Right ventricle myocardium inferior (tissue), 1 donor: Measurements from ENCODE around the gene MTRF1L. TPM values are rescaled to one million over a fixed set of nuclear protein-coding genes. Genes with fewer than 3 reads are reported as not detected.

Experiments
- ATAC-seq: fragments of 200-7000 bp; cut with Tn5 transposase; one replicate; pipeline ENCODE4 v1.9.1; 2020; ENCODE audit warnings: mild to moderate bottlenecking, moderate library complexity
- DNase-seq: peaks from one replicate; pipeline ENCODE4 v3.0.0; 2021; ENCODE audit errors: missing footprints
- intact Hi-C: fragments of 100-400 bp; cut with DNase I; formaldehyde crosslinking; loops from one replicate; pipeline ENCODE4 v1.11.0; 2022
- long read RNA-seq: library from polyadenylated mRNA; unstranded; transcript quantifications from one replicate; pipeline ENCODE4 v2.0.0, GENCODE V29; 2021
- total RNA-seq: library from RNA; stranded (reverse); fragmentation: NEBNext Ultra II Directional; extraction: Animal tissue kit (Norgen Biotek cat#: 25700); gene quantifications from one replicate; pipeline ENCODE4 v1.2.1, GENCODE V29; 2021
- donor health status: DM: no; HTN: yes; CAD: no; lungs with severe emphysema.

Gene MTRF1L
- 30.8 TPM for total RNA-seq
- long read RNA-seq, transcript MTRF1L-208 (7 exons, 3,651 nt): minor isoform, 5 of 28 reads
- long read RNA-seq, transcript MTRF1L-203 (7 exons, 3,676 nt): major isoform, 11 of 28 reads
- long read RNA-seq, partial matches to known transcripts: 0 of 28 reads
- long read RNA-seq, other reads (novel, unspliced or antisense): 6 of 28 reads

- ATAC-seq: peak; percentile 100
- peak; percentile 97 for DNase-seq
- intact Hi-C loops: loop anchor here (2.0 kb wide), 1 partner anchor 20 kb away; the partner anchor contains the start of gene FBXO5
Observed at GRCh38 chr6:153002613-153003365, at the start of gene MTRF1L. MTRF1L (minus strand) TSS chr6:153002709; CDS start chr6:153002685, 24 bp downstream.

DNA sequence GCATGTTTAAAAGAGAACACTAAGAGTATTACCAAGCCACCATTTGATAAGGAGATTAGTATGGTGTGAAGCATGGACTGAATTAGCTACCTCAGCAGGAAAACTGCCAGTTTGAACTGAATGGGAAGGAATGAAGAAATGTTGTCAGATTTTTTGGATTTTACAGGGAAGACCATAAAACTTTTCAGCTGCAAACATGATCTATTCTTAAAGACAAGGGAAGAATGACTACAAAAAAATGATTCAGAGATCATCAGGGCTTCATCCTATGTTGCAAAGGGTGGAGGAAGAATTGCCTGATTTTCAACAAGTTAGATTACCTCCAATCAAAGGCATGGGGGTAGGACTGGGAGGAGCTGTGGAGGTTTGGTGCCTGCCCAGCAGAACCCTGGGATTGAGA, 49.3 kb upstream of the MTRF1L start:
- ATAC-seq (no peak), DNase-seq (no peak)
- intact Hi-C loops: no loop called here

GRCh38 chr6:153048631-153049030, 46.1 kb upstream of the MTRF1L start:
- intact Hi-C loops: no loop called here
- DNase-seq (no peak), ATAC-seq (no peak)

GRCh38 chr6:153047386-153047785, 44.9 kb upstream of the MTRF1L start:
- ATAC-seq (no peak), DNase-seq (no peak)

DNA sequence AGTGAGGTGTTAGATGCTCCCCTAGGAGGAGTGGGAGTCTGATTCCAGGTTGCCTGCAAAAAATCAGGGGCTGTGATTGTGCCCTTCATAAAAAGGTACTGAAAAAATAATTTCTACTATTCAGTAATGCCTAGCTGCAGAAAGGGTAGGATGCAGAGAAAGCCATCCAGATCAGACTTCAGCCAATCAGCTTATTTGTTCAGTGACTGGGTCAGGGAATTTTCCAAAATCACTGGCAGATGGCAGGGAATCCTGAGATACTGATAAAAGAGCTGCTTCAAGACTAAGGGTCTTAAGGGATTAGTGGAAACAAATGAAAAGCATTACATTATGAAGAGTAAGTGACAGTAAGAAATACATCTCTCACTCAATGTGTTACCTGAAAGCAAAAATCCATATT, 42.8 kb upstream of the MTRF1L start:
- no peak for ATAC-seq
- DNase-seq: no peak
- intact Hi-C loops: no loop called here

More at GRCh38 chr6:153047386-153047785, 44.9 kb upstream of the MTRF1L start:
- intact Hi-C loops: no loop called here

GRCh38 chr6:153044295-153044694, 41.8 kb upstream of the MTRF1L start:
- DNase-seq: no peak
- intact Hi-C loops: no loop called here

GRCh38 chr6:153043719-153044118, 41.2 kb upstream of the MTRF1L start:
- no peak for ATAC-seq

More at GRCh38 chr6:153044295-153044694, 41.8 kb upstream of the MTRF1L start:
- ATAC-seq: no peak

GRCh38 chr6:153038378-153039057, 36.0 kb upstream of the MTRF1L start:
- no peak for ATAC-seq
- intact Hi-C loops: no loop called here
- no peak for DNase-seq

More at GRCh38 chr6:153043719-153044118, 41.2 kb upstream of the MTRF1L start:
- intact Hi-C loops: no loop called here
- no peak for DNase-seq

DNA sequence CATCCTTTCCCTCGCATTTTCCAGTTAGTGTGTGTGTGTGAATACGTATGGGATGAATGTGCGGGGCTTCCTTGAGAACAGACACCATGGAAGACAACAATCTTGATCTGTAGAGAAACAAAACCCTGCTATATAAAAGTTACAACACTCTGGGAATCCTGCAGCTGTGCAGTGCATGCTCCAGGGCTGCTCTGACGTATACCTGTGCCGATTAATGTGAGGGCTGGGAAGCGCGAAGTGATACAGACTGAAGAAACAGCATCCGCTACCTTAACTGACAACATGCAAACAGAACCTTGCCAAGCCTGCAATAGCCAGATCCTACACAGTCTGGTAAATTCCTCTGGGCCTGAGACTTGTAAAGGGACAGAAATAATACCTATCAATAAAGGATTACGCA, 31.6 kb upstream of the MTRF1L start:
- DNase-seq: no peak
- intact Hi-C loops: loop anchor here (5.0 kb wide), 1 partner anchor 478 kb away; no protein-coding TSS in a partner anchor
- no peak for ATAC-seq

DNA sequence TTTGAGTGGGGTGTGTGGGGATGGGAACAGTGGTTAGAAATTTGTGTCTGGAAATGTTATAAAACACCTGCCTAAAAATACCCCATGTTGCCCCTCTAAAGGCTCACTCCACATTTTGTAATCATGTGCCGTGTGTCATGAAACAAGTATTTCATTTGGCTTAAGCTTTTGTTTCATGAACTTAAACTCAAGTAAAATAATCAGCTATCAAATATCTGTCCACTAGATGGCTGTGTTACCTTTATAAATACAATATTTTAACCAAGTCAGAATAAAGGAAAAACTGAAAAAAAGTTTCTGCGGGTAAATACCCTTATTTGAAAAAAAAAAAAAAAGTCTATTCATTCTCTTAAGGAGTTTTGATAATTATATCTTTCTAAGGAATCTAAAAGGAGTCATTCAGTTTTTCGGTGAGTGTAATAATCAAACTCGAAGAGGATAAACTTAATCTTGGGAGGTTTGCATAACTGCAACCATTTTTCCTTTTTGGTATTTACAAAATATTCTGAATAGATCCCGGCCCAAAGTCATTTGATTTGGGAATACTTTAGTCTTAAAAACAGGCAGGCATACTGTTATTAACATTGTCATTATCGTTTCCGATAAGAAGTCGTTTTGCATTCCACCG, 29.9 kb upstream of the MTRF1L start:
- no peak for ATAC-seq
- intact Hi-C loops: loop anchor here (5.0 kb wide), 1 partner anchor 480 kb away; no protein-coding TSS in a partner anchor
- no peak for DNase-seq

- DNase-seq: no peak
- ATAC-seq: no peak
- intact Hi-C loops: loop anchor here (5.0 kb wide), 1 partner anchor 481 kb away; no protein-coding TSS in a partner anchor
Observed at GRCh38 chr6:153031335-153031955, 28.9 kb upstream of the MTRF1L start.

- intact Hi-C loops: loop anchor here (5.0 kb wide), 1 partner anchor 77 kb away; no protein-coding TSS in a partner anchor
- DNase-seq: no peak
- ATAC-seq: no peak
Observed at GRCh38 chr6:153028963-153029362, 26.5 kb upstream of the MTRF1L start.

DNA sequence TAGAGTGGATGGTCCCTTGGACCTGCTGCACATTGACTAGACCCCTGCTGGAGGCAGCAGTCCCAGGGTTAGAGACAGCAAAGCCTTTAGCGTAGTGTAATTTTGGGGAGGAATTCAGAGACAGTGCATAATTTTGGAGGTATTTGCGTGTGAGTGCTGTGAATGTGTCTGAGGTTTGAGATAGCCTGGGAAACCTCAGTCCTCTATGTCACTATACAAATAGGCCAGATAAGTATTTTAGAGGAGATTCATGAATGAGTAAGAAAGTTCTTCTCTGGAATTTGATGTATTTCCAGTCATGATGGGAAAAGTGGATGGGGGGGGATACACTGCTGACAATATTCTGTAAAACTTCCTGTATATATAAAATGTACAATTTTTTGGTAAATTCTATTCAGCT, 25.8 kb upstream of the MTRF1L start:
- DNase-seq: no peak
- ATAC-seq: no peak
- intact Hi-C loops: loop anchor here (5.0 kb wide), 1 partner anchor 76 kb away; no protein-coding TSS in a partner anchor

DNA sequence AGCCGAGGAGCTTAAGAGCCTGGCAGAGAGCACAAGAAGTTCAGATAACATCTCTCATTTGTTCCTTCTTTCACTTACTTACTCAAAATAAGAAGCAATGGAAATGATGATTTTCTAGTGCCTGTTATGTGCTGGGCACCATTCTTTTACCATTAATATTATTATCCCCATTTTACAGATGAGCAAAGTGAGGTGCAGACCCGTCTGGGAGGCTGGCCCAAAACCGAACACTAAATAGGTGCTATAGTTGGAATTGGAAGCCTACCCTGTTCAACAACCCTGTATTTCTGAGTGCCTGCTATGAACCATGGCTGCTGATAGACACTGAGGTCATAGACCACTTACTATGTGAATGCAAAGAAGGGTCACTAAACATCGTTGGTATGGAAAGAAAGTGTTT, 25.0 kb upstream of the MTRF1L start:
- DNase-seq: no peak
- no peak for ATAC-seq
- intact Hi-C loops: loop anchor here (5.0 kb wide), 1 partner anchor 75 kb away; no protein-coding TSS in a partner anchor

- DNase-seq: no peak
- ATAC-seq: no peak
- intact Hi-C loops: loop anchor here (2.0 to 5.0 kb wide), 2 partner anchors 72 to 160 kb away; no protein-coding TSS in a partner anchor
Observed at GRCh38 chr6:153024709-153025017, 22.2 kb upstream of the MTRF1L start.

DNA sequence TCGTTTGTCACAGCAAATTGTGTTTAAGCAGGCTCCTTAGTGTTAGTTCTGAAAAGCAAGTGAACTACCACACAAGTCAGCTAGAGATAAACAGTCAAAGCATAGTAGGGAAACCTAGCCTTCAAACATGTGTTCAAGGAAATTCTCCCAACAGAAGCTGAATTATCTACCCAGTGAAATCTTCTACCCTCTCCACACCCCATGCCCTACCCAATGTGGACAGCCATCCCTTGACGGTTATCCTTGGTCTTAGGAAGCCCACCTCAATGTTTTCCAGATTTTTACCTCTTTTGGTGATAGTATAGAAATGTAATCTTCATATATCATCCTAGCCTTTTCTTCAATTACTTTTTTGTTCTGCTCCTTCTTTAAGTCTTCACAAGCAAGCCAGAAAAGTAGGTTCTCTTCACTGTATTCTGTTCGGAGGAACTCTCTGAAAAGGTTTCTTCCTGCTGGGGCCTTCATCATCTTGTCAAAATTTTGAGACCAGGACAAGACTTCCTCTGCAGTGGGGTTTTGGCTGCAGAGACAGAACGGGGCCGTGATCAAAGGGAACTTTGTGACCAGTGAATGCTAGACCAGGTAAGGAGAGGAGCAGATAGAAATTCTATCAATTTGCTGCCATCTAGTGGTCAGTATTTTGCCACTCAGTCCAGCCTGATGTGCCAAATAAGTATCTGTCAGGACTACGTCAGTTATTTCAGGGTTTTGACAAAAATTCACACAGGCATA, 21.6 kb upstream of the MTRF1L start:
- DNase-seq (no peak), ATAC-seq (peak; percentile 64)
- intact Hi-C loops: loop anchor here (2.0 kb wide), 1 partner anchor 159 kb away; no protein-coding TSS in a partner anchor

DNA sequence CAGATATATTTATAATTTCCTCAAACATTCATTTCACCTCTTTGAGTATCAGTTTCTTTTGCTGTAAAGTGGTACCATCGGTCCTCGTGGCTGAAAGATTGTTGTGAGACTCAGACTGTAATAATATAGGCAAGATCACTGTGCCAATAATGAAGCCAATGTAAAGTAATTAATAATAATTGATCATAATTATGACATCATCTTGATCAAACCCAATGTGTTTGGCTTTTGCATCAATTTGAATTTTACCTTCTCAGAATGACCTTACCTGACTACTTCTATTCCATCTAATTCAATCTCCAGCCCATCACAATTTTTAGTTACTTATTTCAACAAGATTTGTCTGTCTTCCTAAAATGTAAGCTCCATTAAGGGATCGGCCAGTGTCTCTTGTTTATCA, 15.8 kb upstream of the MTRF1L start:
- ATAC-seq (no peak), DNase-seq (no peak)
- intact Hi-C loops: no loop called here

DNA sequence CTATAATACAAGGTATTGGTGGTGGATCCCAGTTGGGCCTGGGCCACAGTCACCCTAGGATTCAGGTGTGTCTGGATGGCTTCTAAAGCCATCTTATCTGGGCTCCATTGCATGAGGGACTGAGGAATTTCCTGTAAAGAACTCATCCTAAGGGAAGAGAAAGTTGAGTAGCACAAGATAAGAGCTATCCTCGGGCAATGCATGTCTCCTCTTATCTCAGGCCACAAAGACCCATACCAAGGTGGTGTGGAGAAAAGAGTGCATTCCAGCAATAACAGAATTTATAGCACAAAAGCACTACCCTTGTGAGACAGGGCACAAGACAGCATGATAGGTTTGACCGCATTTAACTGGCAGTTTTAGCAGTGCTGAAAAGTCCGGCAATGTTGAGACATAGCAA, 14.3 kb upstream of the MTRF1L start:
- DNase-seq: no peak
- ATAC-seq: no peak

More for the DNA sequence above, 14.3 kb upstream of the MTRF1L start:
- intact Hi-C loops: no loop called here
